ENCODE data around the gene CHRNA4. TPM values are rescaled to one million over a fixed set of nuclear protein-coding genes. Genes with fewer than 3 reads are reported as not detected.

CHRNA4 gene
- total and polyA plus RNA-seq, 2 of the 4 experiments (the other 2 are of a cell fraction): not detected

DNA sequence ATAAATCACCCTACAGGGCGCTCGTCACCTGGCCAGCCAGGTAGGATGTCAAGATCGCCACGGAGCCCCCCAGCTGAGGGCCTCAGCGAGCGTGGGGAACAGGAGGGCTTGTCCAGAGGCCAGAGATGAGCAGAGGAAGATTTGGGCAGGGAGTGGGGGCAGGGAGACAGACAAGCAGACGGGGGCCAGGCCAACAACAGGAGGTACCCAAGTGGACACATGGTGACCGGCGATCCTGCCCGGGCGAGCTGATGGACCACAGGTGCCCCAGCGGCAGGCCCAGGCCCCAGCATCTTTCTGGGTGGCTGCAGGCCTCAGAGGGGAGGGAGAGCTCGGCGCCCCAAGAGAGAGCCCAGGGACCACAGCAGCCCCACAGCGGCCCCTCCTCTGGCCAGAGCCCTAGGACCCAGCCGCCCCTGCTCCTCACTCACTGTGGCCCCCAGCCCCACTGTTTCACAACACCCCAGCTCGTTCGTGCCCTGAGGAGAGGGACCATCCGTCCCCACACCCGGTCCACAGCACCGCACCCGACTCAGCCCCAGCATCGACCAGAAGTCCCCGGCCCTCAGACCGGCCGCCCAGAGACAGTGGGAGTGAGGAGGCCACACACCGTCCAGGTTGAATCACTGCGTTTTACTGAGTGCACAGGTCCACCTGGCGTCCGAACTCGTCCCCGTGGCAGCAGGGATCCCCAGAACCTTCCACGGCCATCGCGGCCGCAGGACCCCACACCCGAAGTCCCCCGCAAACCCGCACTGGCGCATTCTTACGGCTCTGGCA is 38.6 kb upstream of the CHRNA4 start:
- no peak overlapping the region for H3K27ac ChIP-seq (ENCODE audit: insufficient read depth, low read length)
- ChIA-PET CTCF (no interaction called here), POLR2A (ENCODE audit: unreplicated experiment) (no interaction called here)
- no peaks in the 10 kb centered on the region for H3K9me1 ChIP-seq (ENCODE audit: insufficient read depth, low read length)
- 80% methylated on average over 18 of the region's 41 CpGs; no CpG with 5 or more reads in 1 of the 2 experiments for WGBS, 2 experiments (ENCODE audit: extremely low coverage in 2 of 2, insufficient read length in 1 of 2)
- no peak overlapping the region for H2BK20ac ChIP-seq (ENCODE audit: low read depth, low read length)
- H2BK5ac ChIP-seq (ENCODE audit: low read depth, low read length, poor library complexity, severe bottlenecking): no peak overlapping the region
- no TSS peak for BruUV-seq (replicated peaks)
- H2BK15ac ChIP-seq (ENCODE audit: low read depth, low read length): no peak overlapping the region
- no peak overlapping the region for H4K5ac ChIP-seq (ENCODE audit: low read depth, low read length)
- H3K9me3 ChIP-seq (ENCODE audit: control insufficient read depth, insufficient read depth, low read length): no peaks in the 10 kb centered on the region
- dilution Hi-C loops (cut with HindIII; ENCODE audit: low sequenced_read_pairs, unreplicated experiment): no loop called here
- H2BK120ac ChIP-seq (ENCODE audit: low read depth, low read length): no peak overlapping the region
- H3K14ac ChIP-seq (replicated peaks; ENCODE audit: low read depth, low read length): no peak overlapping the region
- ATAC-seq (ENCODE audit: low read depth) (no peak), DNase-seq (no peak)
- H3K4ac ChIP-seq (ENCODE audit: low read depth, low read length): no peak overlapping the region
- in situ Hi-C loops (cut with MboI; ENCODE audit: low sequenced_read_pairs): no loop called here
- H4K91ac ChIP-seq (ENCODE audit: insufficient read depth, low read depth, low read length): no peak overlapping the region
- H2AK5ac ChIP-seq (ENCODE audit: low read depth, low read length): no peak overlapping the region
- no peaks in the 10 kb centered on the region for H4K20me1 ChIP-seq (ENCODE audit: insufficient read depth, low read length)
- H3K79me1 ChIP-seq (ENCODE audit: low read depth in 1 of 2, low read length in 2 of 2): no peaks in the 10 kb centered on the region
- intact Hi-C loops (cut with micrococcal nuclease): no loop called here
- no peaks in the 10 kb centered on the region for H3K36me3 ChIP-seq (ENCODE audit: control insufficient read depth, insufficient read depth, low read length)
- H3K4me2 ChIP-seq (ENCODE audit: low read depth, low read length): no peak overlapping the region
- H3K18ac ChIP-seq (ENCODE audit: low read depth, low read length): no peak overlapping the region
- no peak overlapping the region for H4K8ac ChIP-seq (ENCODE audit: low read depth in 2 of 2, low read length in 2 of 2)
- TF ChIP-seq, protein P1, sequence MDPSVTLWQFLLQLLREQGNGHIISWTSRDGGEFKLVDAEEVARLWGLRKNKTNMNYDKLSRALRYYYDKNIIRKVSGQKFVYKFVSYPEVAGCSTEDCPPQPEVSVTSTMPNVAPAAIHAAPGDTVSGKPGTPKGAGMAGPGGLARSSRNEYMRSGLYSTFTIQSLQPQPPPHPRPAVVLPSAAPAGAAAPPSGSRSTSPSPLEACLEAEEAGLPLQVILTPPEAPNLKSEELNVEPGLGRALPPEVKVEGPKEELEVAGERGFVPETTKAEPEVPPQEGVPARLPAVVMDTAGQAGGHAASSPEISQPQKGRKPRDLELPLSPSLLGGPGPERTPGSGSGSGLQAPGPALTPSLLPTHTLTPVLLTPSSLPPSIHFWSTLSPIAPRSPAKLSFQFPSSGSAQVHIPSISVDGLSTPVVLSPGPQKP (IDR thresholded peaks at IDR 0.05; ENCODE audit: borderline replicate concordance, low read depth, low read length): no peak
- TF ChIP-seq RFX5 (IDR thresholded peaks at IDR 0.05; ENCODE audit: low read depth, low read length) (no peak), MAZ (IDR thresholded peaks at IDR 0.05; ENCODE audit: borderline replicate concordance, low read depth, low read length) (no peak), FOS (IDR thresholded peaks at IDR 0.05; ENCODE audit: low read depth, low read length) (no peak), CEBPB (IDR thresholded peaks at IDR 0.05; ENCODE audit: low read depth, low read length) (no peak), BHLHE40 (IDR thresholded peaks at IDR 0.05; ENCODE audit: low read depth, low read length) (no peak), MXI1 (IDR thresholded peaks at IDR 0.05; ENCODE audit: borderline replicate concordance, low read depth, low read length) (no peak), CHD1 (IDR thresholded peaks at IDR 0.05; ENCODE audit: low read depth, low read length) (no peak), SMC3 (IDR thresholded peaks at IDR 0.05; ENCODE audit: low read depth, low read length) (no peak), RAD21 (IDR thresholded peaks at IDR 0.05; ENCODE audit: low read length) (no peak), RCOR1 (IDR thresholded peaks at IDR 0.05; ENCODE audit: insufficient replicate concordance, low read length) (no peak), NFE2L2 (IDR thresholded peaks at IDR 0.05; ENCODE audit: low read depth, low read length) (no peak)
- TF ChIP-seq, protein P2, sequence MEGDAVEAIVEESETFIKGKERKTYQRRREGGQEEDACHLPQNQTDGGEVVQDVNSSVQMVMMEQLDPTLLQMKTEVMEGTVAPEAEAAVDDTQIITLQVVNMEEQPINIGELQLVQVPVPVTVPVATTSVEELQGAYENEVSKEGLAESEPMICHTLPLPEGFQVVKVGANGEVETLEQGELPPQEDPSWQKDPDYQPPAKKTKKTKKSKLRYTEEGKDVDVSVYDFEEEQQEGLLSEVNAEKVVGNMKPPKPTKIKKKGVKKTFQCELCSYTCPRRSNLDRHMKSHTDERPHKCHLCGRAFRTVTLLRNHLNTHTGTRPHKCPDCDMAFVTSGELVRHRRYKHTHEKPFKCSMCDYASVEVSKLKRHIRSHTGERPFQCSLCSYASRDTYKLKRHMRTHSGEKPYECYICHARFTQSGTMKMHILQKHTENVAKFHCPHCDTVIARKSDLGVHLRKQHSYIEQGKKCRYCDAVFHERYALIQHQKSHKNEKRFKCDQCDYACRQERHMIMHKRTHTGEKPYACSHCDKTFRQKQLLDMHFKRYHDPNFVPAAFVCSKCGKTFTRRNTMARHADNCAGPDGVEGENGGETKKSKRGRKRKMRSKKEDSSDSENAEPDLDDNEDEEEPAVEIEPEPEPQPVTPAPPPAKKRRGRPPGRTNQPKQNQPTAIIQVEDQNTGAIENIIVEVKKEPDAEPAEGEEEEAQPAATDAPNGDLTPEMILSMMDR (conservative IDR thresholded peaks at IDR 0.05; ENCODE audit: low read depth, low read length): no peak
- TF ChIP-seq, protein P3, sequence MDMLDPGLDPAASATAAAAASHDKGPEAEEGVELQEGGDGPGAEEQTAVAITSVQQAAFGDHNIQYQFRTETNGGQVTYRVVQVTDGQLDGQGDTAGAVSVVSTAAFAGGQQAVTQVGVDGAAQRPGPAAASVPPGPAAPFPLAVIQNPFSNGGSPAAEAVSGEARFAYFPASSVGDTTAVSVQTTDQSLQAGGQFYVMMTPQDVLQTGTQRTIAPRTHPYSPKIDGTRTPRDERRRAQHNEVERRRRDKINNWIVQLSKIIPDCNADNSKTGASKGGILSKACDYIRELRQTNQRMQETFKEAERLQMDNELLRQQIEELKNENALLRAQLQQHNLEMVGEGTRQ (IDR thresholded peaks at IDR 0.05; ENCODE audit: low read depth, low read length): no peak
- H3K27me3 ChIP-seq (ENCODE audit: control insufficient read depth, insufficient read depth, low read length): peaks cover 18% of the 10 kb centered on the region
- H2AFZ ChIP-seq (replicated peaks; ENCODE audit: low read length, poor library complexity): no peak overlapping the region
- no peaks in the 10 kb centered on the region for H3K4me1 ChIP-seq (ENCODE audit: control insufficient read depth, insufficient read depth, low read length)
- H3K56ac ChIP-seq (ENCODE audit: extremely low read depth, insufficient read depth, low read length): no peak overlapping the region
- H2AK9ac ChIP-seq (replicated peaks; ENCODE audit: low read depth, low read length, poor library complexity): no peak overlapping the region
- H3K9ac ChIP-seq (ENCODE audit: low read depth, low read length): no peak overlapping the region
- H3K4me3 ChIP-seq (ENCODE audit: insufficient read depth, low read depth, low read length): no peak overlapping the region
- no peak overlapping the region for H3K23ac ChIP-seq (ENCODE audit: low read depth, low read length)
